Neural progenitor cell (in vitro differentiated cells): ENCODE measurements around the gene CCDC93.

Source experiments
- EZH2 ChIP-seq: fragments of 200-600 bp; sonication (generic); IDR thresholded peaks from 2 replicates; pipeline ENCODE4 v1.6.1; 2017; ENCODE audit warnings: antibody characterized with exemption, mild to moderate bottlenecking, moderate library complexity
- EZH2phosphoT487 ChIP-seq: fragments of 200-600 bp; sonication (generic); IDR thresholded peaks from 2 replicates; pipeline ENCODE4 v1.6.1; 2017; ENCODE audit warnings: antibody characterized with exemption
- TF ChIP-seq, protein P1 (sequence below): fragments of 200-600 bp; sonication (generic); IDR thresholded peaks from 2 replicates; pipeline ENCODE4 v1.5.1; 2017; ENCODE audit warnings: antibody characterized with exemption, mild to moderate bottlenecking

DNA sequence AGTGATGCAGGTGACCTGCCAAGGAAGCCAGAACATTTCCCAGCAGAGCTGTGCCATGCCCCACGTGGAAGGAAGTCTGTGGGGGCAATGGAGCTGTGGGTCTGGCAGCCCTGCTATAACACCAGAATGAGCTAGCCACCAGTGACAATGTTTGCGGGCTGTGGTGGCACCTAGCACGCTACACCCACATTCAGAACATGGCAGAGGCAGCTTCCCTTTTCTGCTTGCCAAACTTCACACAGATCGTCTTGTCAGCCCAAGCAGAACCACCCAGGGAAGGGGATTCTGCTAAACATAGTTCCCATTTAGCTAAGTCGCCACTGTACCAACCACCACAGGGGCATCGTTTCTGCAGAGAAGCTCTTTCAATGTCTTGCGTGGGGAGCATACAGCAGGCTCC is 27.0 kb upstream of the CCDC93 start:
- TF ChIP-seq, protein P1, sequence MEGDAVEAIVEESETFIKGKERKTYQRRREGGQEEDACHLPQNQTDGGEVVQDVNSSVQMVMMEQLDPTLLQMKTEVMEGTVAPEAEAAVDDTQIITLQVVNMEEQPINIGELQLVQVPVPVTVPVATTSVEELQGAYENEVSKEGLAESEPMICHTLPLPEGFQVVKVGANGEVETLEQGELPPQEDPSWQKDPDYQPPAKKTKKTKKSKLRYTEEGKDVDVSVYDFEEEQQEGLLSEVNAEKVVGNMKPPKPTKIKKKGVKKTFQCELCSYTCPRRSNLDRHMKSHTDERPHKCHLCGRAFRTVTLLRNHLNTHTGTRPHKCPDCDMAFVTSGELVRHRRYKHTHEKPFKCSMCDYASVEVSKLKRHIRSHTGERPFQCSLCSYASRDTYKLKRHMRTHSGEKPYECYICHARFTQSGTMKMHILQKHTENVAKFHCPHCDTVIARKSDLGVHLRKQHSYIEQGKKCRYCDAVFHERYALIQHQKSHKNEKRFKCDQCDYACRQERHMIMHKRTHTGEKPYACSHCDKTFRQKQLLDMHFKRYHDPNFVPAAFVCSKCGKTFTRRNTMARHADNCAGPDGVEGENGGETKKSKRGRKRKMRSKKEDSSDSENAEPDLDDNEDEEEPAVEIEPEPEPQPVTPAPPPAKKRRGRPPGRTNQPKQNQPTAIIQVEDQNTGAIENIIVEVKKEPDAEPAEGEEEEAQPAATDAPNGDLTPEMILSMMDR, result no peak
- TF ChIP-seq EZH2 (no peak), EZH2phosphoT487 (no peak)
